Measurements from ENCODE around the gene CCL23.

Gene CCL23

GRCh38 chr17:35965272-35965671 lies 52.5 kb downstream of the CCL23 start:
- DNase-seq = no peak

- no peak for DNase-seq
Observed at GRCh38 chr17:35963663-35964062, 54.1 kb downstream of the CCL23 start.
